ENCODE data around the gene IGFBP4.

IGFBP4 gene

GRCh38 chr17:40456396-40456951 lies 13.2 kb downstream of the IGFBP4 start:
- no peak for DNase-seq (ENCODE audit: low read depth)

- DNase-seq (ENCODE audit: low read depth) = no peak
Observed at GRCh38 chr17:40457369-40457768, 14.1 kb downstream of the IGFBP4 start.

GRCh38 chr17:40457964-40458791 lies 14.9 kb downstream of the IGFBP4 start:
- no peak for DNase-seq (ENCODE audit: low read depth)

- no peak for DNase-seq (ENCODE audit: low read depth)
Observed at GRCh38 chr17:40458851-40459482, 15.7 kb downstream of the IGFBP4 start.

- no peak for DNase-seq (ENCODE audit: low read depth)
Observed at GRCh38 chr17:40459636-40460603, 16.7 kb downstream of the IGFBP4 start.

GRCh38 chr17:40460604-40460967 lies 17.3 kb downstream of the IGFBP4 start:
- DNase-seq (ENCODE audit: low read depth) = no peak

GRCh38 chr17:40460968-40461731 lies 17.9 kb downstream of the IGFBP4 start:
- DNase-seq (ENCODE audit: low read depth) = no peak

- no peak for DNase-seq (ENCODE audit: low read depth)
Observed at GRCh38 chr17:40461732-40462342, 18.6 kb downstream of the IGFBP4 start.

GRCh38 chr17:40462343-40463121 lies 19.3 kb downstream of the IGFBP4 start:
- DNase-seq (ENCODE audit: low read depth) = no peak

GRCh38 chr17:40463122-40463550 lies 19.9 kb downstream of the IGFBP4 start:
- DNase-seq (ENCODE audit: low read depth) = no peak

GRCh38 chr17:40464392-40464855 lies 21.2 kb downstream of the IGFBP4 start:
- no peak for DNase-seq (ENCODE audit: low read depth)

- no peak for DNase-seq (ENCODE audit: low read depth)
Observed at GRCh38 chr17:40466298-40466971, 23.2 kb downstream of the IGFBP4 start.

- DNase-seq (ENCODE audit: low read depth) = no peak
Observed at GRCh38 chr17:40467281-40467867, 24.1 kb downstream of the IGFBP4 start.

- DNase-seq (ENCODE audit: low read depth) = no peak
Observed at GRCh38 chr17:40468560-40468959, 25.3 kb downstream of the IGFBP4 start.

GRCh38 chr17:40469805-40470675 lies 26.8 kb downstream of the IGFBP4 start:
- DNase-seq (ENCODE audit: low read depth) = no peak

- no peak for DNase-seq (ENCODE audit: low read depth)
Observed at GRCh38 chr17:40470932-40471828, 27.9 kb downstream of the IGFBP4 start.
